ENCODE results near the gene AMDHD2.

Gene AMDHD2

DNA sequence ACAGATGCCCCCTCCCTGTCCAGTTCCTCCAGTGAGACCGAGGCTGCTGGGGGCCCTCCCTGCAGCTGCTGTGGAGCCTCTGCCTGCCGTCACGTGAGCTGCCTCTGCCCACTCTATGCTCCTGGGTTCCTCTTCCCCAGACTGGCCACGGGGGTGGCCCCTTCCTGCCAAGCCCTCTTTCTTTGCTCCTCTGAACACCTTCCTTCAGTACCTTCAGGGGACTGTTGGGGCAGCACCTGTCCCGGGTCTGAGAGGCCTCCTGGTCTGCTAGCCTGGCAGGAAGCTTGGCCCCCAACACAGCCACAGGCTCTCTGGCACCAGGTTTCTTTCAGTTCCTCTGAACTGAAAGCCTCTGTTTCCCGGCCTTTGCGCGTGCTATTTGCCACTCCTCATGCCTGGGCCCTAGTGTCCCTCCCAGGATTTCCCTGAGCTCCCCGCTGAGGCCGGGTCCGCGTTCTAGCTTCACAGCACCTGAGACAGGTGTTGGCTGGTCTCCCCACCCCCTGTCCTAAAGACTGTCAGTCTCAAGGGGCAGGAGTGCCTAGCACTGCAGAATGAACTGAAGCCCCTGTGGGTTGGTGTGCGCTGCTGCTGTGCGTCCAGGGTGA lies 13.0 kb upstream of the AMDHD2 start:
- no peak overlapping the region for H3K4me3 ChIP-seq (replicated peaks; ENCODE audit: low read depth, low read length)
- DNase-seq (ENCODE audit: extremely low read depth, insufficient read length): peak; percentile 48
- no peaks in the 10 kb centered on the region for H3K27me3 ChIP-seq (replicated peaks; ENCODE audit: control insufficient read depth, insufficient read depth, low read length)
- TF ChIP-seq CTCF (IDR thresholded peaks at IDR 0.05; ENCODE audit: insufficient read depth, low read length, poor library complexity, severe bottlenecking): peak; percentile 35
- H3K36me3 ChIP-seq (ENCODE audit: control insufficient read depth, insufficient read depth, low read length): no peaks in the 10 kb centered on the region

DNA sequence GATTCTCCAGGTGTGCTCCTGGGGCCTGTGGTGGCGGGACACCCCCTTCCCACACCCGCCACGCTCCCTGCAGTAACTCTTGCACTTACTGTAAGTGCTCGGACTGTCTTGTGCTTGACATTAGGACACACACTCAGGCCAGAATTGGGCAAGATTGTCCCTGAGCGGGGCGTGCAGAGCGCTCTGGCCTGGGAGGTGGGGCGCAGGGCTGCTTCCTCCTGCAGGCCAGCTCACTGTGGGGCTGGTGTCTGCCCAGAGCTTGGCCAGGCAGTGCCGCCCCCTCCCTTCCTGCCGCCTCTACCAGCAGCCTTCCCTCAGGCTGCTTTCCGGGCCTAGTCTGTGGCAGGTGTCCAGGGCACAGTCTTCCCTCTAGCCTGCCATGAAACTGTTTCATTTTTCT lies 12.5 kb upstream of the AMDHD2 start:
- TF ChIP-seq CTCF (IDR thresholded peaks at IDR 0.05; ENCODE audit: insufficient read depth, low read length, poor library complexity, severe bottlenecking): no peak
- Histone ChIP-seq H3K36me3 (ENCODE audit: control insufficient read depth, insufficient read depth, low read length) (no peaks in the 10 kb centered on the region), H3K27me3 (replicated peaks; ENCODE audit: control insufficient read depth, insufficient read depth, low read length) (no peaks in the 10 kb centered on the region), H3K4me3 (replicated peaks; ENCODE audit: low read depth, low read length) (no peak overlapping the region)
- no peak for DNase-seq (ENCODE audit: extremely low read depth, insufficient read length)

GRCh38 chr16:2508722-2509400 lies 11.3 kb upstream of the AMDHD2 start:
- H3K36me3 ChIP-seq (ENCODE audit: control insufficient read depth, insufficient read depth, low read length): no peaks in the 10 kb centered on the region

GRCh38 chr16:2511128-2511800 lies 8.9 kb upstream of the AMDHD2 start:
- no peak for DNase-seq (ENCODE audit: extremely low read depth, insufficient read length)
- no peaks in the 10 kb centered on the region for H3K27me3 ChIP-seq (replicated peaks; ENCODE audit: control insufficient read depth, insufficient read depth, low read length)
- peaks cover 2% of the 10 kb centered on the region for H3K36me3 ChIP-seq (ENCODE audit: control insufficient read depth, insufficient read depth, low read length)
- TF ChIP-seq CTCF (IDR thresholded peaks at IDR 0.05; ENCODE audit: insufficient read depth, low read length, poor library complexity, severe bottlenecking): no peak
- no peak overlapping the region for H3K4me3 ChIP-seq (replicated peaks; ENCODE audit: low read depth, low read length)

More at GRCh38 chr16:2508722-2509400, 11.3 kb upstream of the AMDHD2 start:
- no peak for DNase-seq (ENCODE audit: extremely low read depth, insufficient read length)
- no peak for TF ChIP-seq CTCF (IDR thresholded peaks at IDR 0.05; ENCODE audit: insufficient read depth, low read length, poor library complexity, severe bottlenecking)
- no peaks in the 10 kb centered on the region for H3K27me3 ChIP-seq (replicated peaks; ENCODE audit: control insufficient read depth, insufficient read depth, low read length)
- no peak overlapping the region for H3K4me3 ChIP-seq (replicated peaks; ENCODE audit: low read depth, low read length)

GRCh38 chr16:2511996-2512734 lies 8.0 kb upstream of the AMDHD2 start:
- no peaks in the 10 kb centered on the region for H3K27me3 ChIP-seq (replicated peaks; ENCODE audit: control insufficient read depth, insufficient read depth, low read length)
- no peak for DNase-seq (ENCODE audit: extremely low read depth, insufficient read length)
- no peak overlapping the region for H3K4me3 ChIP-seq (replicated peaks; ENCODE audit: low read depth, low read length)
- no peak for TF ChIP-seq CTCF (IDR thresholded peaks at IDR 0.05; ENCODE audit: insufficient read depth, low read length, poor library complexity, severe bottlenecking)
- peaks cover 7% of the 10 kb centered on the region for H3K36me3 ChIP-seq (ENCODE audit: control insufficient read depth, insufficient read depth, low read length)
